GM12878 (cell line): ENCODE results near the gene DENND1A. TPM values are rescaled to one million over a fixed set of nuclear protein-coding genes. Genes with fewer than 3 reads are reported as not detected.

Experiments
- ATAC-seq: fragments of 200-7000 bp; cut with Tn5 transposase; 3 replicates; pipeline ENCODE4 v1.9.1; 2020; ENCODE audit warnings: mild to moderate bottlenecking, moderate library complexity
- BruUV-seq: library from RNA; stranded (reverse); fragments of 400-500 nt; replicated peaks from 2 replicates; lab custom pipeline; 2021; lab: Mats Ljungman, UMichigan
- CTCF ChIA-PET: fragments of 300-600 bp; sonication (Branson Sonifier 250); formaldehyde crosslinking; extraction: SDS; loops from one replicate; lab custom pipeline; 2021; ENCODE audit warnings: inconsistent platforms; lab: Yijun Ruan, JAX
- POLR2A ChIA-PET: fragments of 350-600 bp; formaldehyde crosslinking; extraction: SDS; loops from one replicate; lab custom pipeline; 2021; ENCODE audit warnings: inconsistent platforms; lab: Charles Lee
- RAD21 ChIA-PET: fragments of 300-600 bp; sonication (Branson Sonifier 250); formaldehyde crosslinking; loops from one replicate; lab custom pipeline; 2023; ENCODE audit warnings: antibody characterized with exemption; ENCODE audit not compliant: unreplicated experiment; lab: Charles Lee
- SMC1A ChIA-PET: fragments of 300-600 bp; sonication (Branson Sonifier 250); formaldehyde crosslinking; loops from one replicate; lab custom pipeline; 2023; ENCODE audit not compliant: unreplicated experiment, uncharacterized antibody; lab: Charles Lee
- DNase-seq: peaks from one replicate; pipeline ENCODE4 v3.0.0-alpha.2; 2011; ENCODE audit warnings: low read depth, low spot score
- FAIRE-seq: peaks from 3 replicates; lab custom pipeline; 2011; peaks lifted over from hg19 to GRCh38; lab: Jason Lieb, UNC
- H2AFZ ChIP-seq: 2 replicates; pipeline ENCODE4 v1.6.0; 2011; ENCODE audit warnings: low read depth, low read length, control low read depth; ENCODE audit not compliant: control insufficient read depth
- H3K27ac ChIP-seq: 2 replicates; pipeline ENCODE4 v1.5.1; 2011; ENCODE audit warnings: control low read depth; ENCODE audit not compliant: control insufficient read depth, insufficient read depth
- H3K27me3 ChIP-seq, 2 experiments: replicated peaks in 1 of 2; 2 replicates each; pipeline versions ENCODE4 v1.6.0 to v1.6.1; 2011; ENCODE audit warnings: low read length in 1 of 2; ENCODE audit not compliant: control insufficient read depth in 2 of 2, insufficient read depth in 2 of 2
- H3K36me3 ChIP-seq, 2 experiments: 2 replicates each; pipeline ENCODE4 v1.5.1; 2011; ENCODE audit warnings: low read length in 1 of 2; ENCODE audit not compliant: control insufficient read depth in 2 of 2, insufficient read depth in 2 of 2
- H3K4me1 ChIP-seq: 2 replicates; pipeline ENCODE4 v1.6.1; 2011; ENCODE audit warnings: mild to moderate bottlenecking, low read length, moderate library complexity, mixed read lengths; ENCODE audit not compliant: control insufficient read depth, insufficient read depth
- H3K4me2 ChIP-seq: 2 replicates; pipeline ENCODE4 v1.6.0; 2011; ENCODE audit warnings: control low read depth; ENCODE audit not compliant: control insufficient read depth, insufficient read depth
- H3K4me3 ChIP-seq: fragments of 200-600 bp; sonication (generic); 2 replicates; pipeline ENCODE4 v1.5.1; 2016
- H3K79me2 ChIP-seq: 2 replicates; pipeline ENCODE4 v1.6.0; 2011; ENCODE audit warnings: low read length; ENCODE audit not compliant: control insufficient read depth, insufficient read depth
- H3K9ac ChIP-seq: 2 replicates; pipeline ENCODE4 v1.8.0; 2011; ENCODE audit warnings: low read length, control low read depth, mixed read lengths; ENCODE audit not compliant: control insufficient read depth, insufficient read depth
- H3K9me3 ChIP-seq: replicated peaks from 3 replicates; pipeline ENCODE4 v1.5.1; 2011; ENCODE audit warnings: mild to moderate bottlenecking, low read length; ENCODE audit not compliant: control insufficient read depth, insufficient read depth
- H4K20me1 ChIP-seq: 2 replicates; pipeline ENCODE4 v1.6.0; 2011; ENCODE audit not compliant: control insufficient read depth, insufficient read depth
- ATF7 ChIP-seq: fragments of 450-650 bp; IDR thresholded peaks from 2 replicates; pipeline ENCODE4 v1.6.1; 2016; ENCODE audit warnings: low read depth, mild to moderate bottlenecking
- CBX3 ChIP-seq: fragments of 200-600 bp; sonication (generic); IDR thresholded peaks from 2 replicates; pipeline ENCODE4 v1.6.1; 2016; ENCODE audit warnings: low read depth, borderline replicate concordance
- CREM ChIP-seq: IDR thresholded peaks from 2 replicates; pipeline ENCODE4 v1.6.1; 2014; ENCODE audit warnings: antibody characterized with exemption, low read depth
- EED ChIP-seq: sonication (generic); IDR thresholded peaks from 2 replicates; pipeline ENCODE4 v1.6.1; 2016; ENCODE audit warnings: antibody characterized with exemption, low read depth
- GATAD2B ChIP-seq: fragments of 450-650 bp; conservative IDR thresholded peaks from 2 replicates; pipeline ENCODE4 v1.6.1; 2017; ENCODE audit warnings: low read depth, mild to moderate bottlenecking, moderate library complexity
- KLF5 ChIP-seq: fragments of 450-650 bp; IDR thresholded peaks from 2 replicates; pipeline ENCODE4 v1.6.1; 2014; ENCODE audit warnings: mild to moderate bottlenecking; ENCODE audit not compliant: partially characterized antibody
- LARP7 ChIP-seq: fragments of 450-650 bp; IDR thresholded peaks from 2 replicates; pipeline ENCODE4 v1.6.1; 2017; ENCODE audit warnings: mild to moderate bottlenecking
- NRF1 ChIP-seq: conservative IDR thresholded peaks from 2 replicates; pipeline ENCODE4 v1.6.1; 2011; ENCODE audit warnings: mild to moderate bottlenecking, low read depth, low read length, improper control_type of control experiment
- ZBTB40 ChIP-seq: fragments of 450-650 bp; IDR thresholded peaks from 2 replicates; pipeline ENCODE4 v1.6.1; 2016; ENCODE audit warnings: mild to moderate bottlenecking, moderate library complexity, borderline replicate concordance
- ZNF622 ChIP-seq: fragments of 450-650 bp; IDR thresholded peaks from 2 replicates; pipeline ENCODE4 v1.6.1; 2017; ENCODE audit warnings: mild to moderate bottlenecking, inconsistent platforms
- WGBS: methylation state at CpG from one replicate; pipeline ENCODE4 v1.1.6; 2016; ENCODE audit warnings: low lambda C conversion rate; ENCODE audit not compliant: insufficient replicate concordance, insufficient coverage; ENCODE audit errors: missing lambda C conversion rate; 5-methylcytosine and 5-hydroxymethylcytosine counted together
- in situ Hi-C: fragments of 300-500 bp; cut with MboI; formaldehyde crosslinking; loops from 9 replicates; pipeline ENCODE4 v1.14.3; 2018; ENCODE audit warnings: mixed read lengths
- intact Hi-C: fragments of 100-400 bp; cut with micrococcal nuclease; formaldehyde crosslinking; loops from one replicate; pipeline ENCODE4 v1.14.2; 2022; ENCODE audit not compliant: unreplicated experiment
- polyA plus RNA-seq, 11 experiments: library from polyadenylated mRNA; depleted of rRNA in 4 of 11; unstranded in 6 of 11; stranded (reverse) in 5 of 11; fragments of >200 nt; fragmentation: Nextera tagmentation in 4 of 11; fragmentation: Illumina TruSeq in 1 of 11; extraction: Ambion mirVana in 4 of 11; extraction: Trizol in 1 of 11; gene quantifications; 1 replicate in 1 of 11; 2 replicates in 10 of 11; pipeline versions ENCODE4 v1.2.1 to v1.2.3, GENCODE V29; 2011 to 2016; ENCODE audit warnings: inconsistent platforms in 2 of 11, missing spikeins in 2 of 11, low read depth in 1 of 11
- total RNA-seq, 4 experiments: library from RNA; depleted of rRNA in 3 of 4; stranded (reverse); fragments of >200 nt in 3 of 4; fragmentation: Illumina TruSeq in 1 of 4; extraction: Trizol in 1 of 4; gene quantifications; 2 replicates each; pipeline versions ENCODE4 v1.2.1 to v1.2.3, GENCODE V29; 2013 to 2021

The DENND1A gene
- total and polyA plus RNA-seq, 10 of the 15 experiments (the other 5 are each of a cell fraction or from before 2014, with no cell fraction given) = 14.1 to 48.6 (median 35.2) TPM

DNA sequence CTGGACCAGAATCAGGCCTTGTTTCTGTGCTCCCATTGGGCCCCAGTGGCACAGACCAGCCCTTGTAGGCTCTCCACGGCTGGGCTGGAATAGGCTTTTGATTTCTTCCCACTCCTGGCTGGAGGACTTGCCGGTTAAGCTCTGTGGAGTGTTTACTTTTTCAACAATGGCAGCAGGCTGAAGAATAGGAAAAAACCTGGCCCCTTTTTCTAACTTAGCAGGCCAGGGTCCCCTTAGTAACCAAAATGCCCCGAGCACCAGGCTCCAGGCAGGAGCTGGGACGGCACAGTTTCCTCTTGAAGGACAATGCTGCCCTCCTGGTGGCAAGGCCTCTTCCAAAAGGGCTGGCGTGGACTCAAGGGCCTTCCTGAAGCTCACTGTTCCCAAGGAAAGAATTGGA is 343.7 kb downstream of the DENND1A start (continued):
- no peak for TF ChIP-seq EED
- no peak for TF ChIP-seq LARP7
- no peak for TF ChIP-seq ATF7
- TF ChIP-seq GATAD2B = no peak
- no peak for TF ChIP-seq CBX3
- no peak for TF ChIP-seq KLF5
- TF ChIP-seq, all 136 proteins: peak for 0

DNA sequence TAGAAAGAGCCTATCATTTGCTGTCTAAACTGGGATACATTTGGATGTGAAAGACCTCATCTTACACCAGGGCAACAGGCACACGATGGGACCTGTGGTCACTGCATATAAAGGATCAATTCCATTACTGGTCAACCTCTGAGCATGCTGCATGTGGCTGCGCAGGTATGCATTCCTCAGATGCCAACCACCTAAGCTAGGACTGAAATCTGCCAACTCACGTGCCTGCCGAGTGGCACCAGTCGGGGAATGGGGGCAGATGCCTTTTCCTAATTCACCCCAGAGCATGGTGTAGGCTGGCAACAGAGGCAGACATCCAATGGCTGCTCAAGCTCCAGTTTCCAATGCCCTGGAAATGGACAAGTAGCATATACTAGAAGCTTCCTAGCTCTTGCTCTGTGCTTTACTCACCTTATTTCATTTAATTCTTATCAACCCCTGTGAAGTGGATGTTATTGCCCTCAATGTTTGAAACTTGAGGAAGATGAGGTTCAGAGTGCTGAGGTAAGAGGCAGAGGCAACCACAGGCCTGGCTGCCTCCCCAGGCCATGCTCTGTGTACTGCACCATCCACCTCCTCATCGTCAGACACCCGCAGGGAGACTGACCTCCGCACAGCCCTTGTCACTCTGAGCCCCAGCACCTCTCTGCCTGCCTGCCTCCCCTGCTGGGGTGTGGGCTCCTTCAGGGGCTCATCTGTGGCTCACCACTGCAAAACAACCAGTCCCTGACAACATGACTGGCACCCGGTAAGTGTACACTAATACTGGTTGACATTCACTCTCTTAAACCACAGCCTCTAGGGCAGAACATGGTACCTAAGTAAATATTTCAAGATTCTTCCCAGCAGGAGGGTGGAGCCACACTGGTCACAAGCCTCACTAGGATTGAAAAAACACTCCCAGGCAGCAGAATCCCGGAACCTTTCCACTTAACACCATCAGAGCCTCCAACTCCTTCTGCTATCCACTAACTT is 345.4 kb downstream of the DENND1A start:
- SMC1A ChIA-PET = no interaction called here
- BruUV-seq = no TSS peak
- CTCF ChIA-PET = no interaction called here
- no peaks in the 10 kb centered on the region for H3K27me3 ChIP-seq
- TF ChIP-seq CREM = no peak
- TF ChIP-seq ZBTB40 = no peak
- TF ChIP-seq ZNF622 = no peak
- TF ChIP-seq NRF1 = no peak
- H3K79me2 ChIP-seq = no peaks in the 10 kb centered on the region
- 98% methylated on average over 10 of the region's 10 CpGs for WGBS
- H3K36me3 ChIP-seq = peaks cover 4 to 9% of the 10 kb centered on the region in 2 experiments
- no peaks in the 10 kb centered on the region for H3K4me1 ChIP-seq
- intact Hi-C loops = no loop called here
- H3K27ac ChIP-seq = no peak overlapping the region
- POLR2A ChIA-PET = interaction anchor here (0.6 kb wide), 1 partner anchor 107 kb away, joined by 3 read pairs; no protein-coding TSS in a partner anchor
- no peak for FAIRE-seq
- ATAC-seq = no peak
- no peak overlapping the region for H3K4me2 ChIP-seq
- DNase-seq = no peak
- no peaks in the 10 kb centered on the region; the same call in 2 of the 3 replicates for H3K9me3 ChIP-seq
- H3K9ac ChIP-seq = no peak overlapping the region
- no peak overlapping the region for H3K4me3 ChIP-seq
- in situ Hi-C loops = no loop called here
- RAD21 ChIA-PET = no interaction called here
- no peaks in the 10 kb centered on the region for H4K20me1 ChIP-seq
- H2AFZ ChIP-seq = no peak overlapping the region
